HG02642 (cell line): ENCODE results near the gene SEMA3C.
A peak's percentile ranks its signal among the peaks of the same experiment; 100 is the strongest.

ENCODE experiments used
- ATAC-seq: cut with Tn5 transposase; IDR thresholded peaks from one replicate; pipeline ENCODE4 v1.9.1; 2021; ENCODE audit warnings: mild to moderate bottlenecking; ENCODE audit not compliant: unreplicated experiment, poor library complexity

SEMA3C gene

DNA sequence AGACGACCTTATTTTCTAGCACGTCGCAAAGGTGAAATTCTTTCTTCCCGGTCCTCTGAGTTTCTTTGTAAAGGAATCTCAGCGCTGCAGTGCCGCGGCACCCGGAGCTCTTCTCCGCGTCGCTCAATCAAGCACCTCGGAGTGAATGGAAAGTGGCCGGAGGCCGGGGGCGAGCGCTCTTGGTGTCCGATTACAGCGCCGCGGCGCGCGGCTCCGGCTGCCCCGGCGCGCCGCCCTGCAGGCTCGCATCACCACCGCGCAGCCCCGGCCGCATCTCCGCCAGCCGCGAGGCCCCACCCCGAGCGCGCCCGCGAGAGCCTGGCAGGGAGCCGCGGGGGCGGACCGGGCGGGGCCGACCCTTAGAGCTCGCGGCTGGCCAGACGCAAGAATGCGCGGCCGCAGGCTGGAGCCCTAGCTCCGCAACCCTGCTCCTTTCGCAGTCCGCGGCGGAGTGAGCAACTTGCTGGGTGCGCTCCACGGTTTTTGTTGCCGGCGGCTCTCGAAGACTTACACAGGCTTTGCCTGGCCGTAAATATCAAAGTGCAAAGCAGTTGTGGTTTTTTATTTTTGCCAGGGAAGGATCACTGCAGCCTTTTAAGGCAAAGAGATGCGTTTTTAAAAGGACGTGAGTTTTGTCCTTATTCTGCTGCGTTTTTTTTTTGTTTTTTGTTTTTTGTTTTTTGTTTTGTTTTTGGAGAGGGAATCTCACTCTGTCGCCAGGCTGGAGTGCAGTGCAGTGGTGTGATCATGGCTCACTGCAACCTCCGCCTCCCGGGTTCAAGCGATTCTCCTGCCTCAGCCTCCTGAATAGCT is at the start of gene SEMA3C:
TSS of gene SEMA3C (minus strand) at position 143 of the 813 bp plus-strand sequence. CDS start 2,270 bp downstream, outside the sequence.
- ATAC-seq: peak; percentile 74

DNA sequence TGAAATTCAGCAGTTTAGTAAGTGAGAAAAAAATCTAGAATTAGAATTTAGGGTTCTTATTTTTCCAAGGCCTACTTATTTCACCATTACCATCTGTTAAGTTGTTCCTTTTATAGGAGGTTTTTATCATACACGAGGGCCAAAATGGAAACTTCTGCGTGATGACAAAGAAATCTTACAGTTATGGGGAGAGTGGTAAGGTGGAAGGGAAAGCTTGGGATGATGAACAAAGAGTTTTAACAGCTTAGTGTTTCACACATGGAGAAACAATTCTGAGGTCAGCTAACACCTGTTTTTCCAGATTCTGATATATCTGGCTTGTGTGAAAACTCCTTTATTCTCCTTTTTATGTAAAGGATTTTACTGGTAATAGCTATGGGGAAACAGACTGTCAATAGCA is 49.8 kb upstream of the SEMA3C start:
- ATAC-seq: no peak

GRCh38 chr7:80967917-80968297 is 49.1 kb upstream of the SEMA3C start:
- no peak for ATAC-seq

GRCh38 chr7:80967071-80967916 is 48.4 kb upstream of the SEMA3C start:
- no peak for ATAC-seq

DNA sequence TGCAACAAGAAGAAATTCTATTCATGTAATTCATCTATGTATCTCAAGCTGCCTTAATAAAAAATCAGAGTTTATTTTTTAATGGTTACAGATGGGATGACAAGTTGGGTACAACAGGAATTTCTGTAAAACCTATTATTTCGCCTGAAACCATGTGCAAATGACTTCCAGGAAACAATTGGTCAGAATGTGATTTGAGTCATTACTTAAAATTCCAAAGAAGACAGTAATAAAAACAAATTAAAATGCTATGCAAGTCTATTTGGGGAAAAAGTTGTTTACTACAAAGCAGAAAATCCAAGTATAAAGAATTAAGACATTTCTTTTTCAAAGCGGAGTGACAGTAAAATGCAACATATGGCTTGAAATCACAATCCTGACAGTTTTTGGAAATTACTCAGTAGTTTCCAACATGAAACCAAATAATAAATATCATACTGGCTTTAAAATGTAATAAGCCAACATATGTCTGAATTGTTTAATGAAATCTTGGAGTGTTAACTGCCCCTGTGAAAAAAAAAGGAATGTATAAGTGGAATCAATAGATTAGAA is 41.5 kb upstream of the SEMA3C start:
- ATAC-seq: no peak

DNA sequence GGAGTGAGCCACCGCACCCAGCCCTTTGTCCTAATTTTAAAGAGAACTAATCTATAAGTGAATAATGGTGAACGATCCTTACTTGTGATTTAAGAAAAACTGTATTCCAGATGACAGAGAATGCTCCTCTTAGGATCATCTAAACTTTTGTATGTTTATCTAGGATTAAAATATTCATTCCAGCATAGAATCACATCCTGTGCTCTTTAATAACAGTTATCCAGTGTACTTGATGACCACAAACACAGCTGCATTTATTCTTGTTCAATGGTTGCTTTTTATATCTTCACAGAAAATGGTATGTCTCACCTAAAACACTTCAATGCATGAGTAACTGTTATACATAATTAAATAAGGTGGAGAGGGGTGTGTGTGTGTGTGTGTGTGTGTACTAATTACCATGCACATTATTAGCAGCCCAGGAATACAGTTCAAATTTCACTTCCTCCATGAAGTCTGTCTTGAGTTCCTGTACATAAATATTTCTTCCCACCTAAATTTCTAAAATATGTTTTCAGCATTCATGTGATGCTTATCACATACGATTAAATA is 38.5 kb upstream of the SEMA3C start:
- no peak for ATAC-seq

- no peak for ATAC-seq
Measured at GRCh38 chr7:80954191-80954590, 35.3 kb upstream of the SEMA3C start.

DNA sequence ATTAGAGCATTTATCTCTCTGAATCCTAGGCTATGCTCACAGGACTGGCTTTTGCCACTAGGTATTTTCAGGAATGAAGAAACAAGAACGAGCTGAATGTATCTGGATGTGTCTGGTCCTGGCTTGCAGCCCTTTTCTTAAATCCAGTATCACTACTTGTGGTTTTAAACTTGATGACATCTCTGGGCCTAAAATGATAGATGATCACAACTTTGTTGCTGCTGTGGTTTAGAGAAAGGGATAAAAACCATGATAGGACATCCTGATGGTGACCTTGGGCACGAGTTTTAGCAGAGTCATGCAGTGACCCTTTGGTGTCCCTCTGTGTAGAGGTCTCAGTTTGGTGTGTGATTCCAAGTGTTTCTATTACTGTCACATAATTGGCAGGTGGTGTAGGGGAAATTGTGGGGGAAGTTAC is 31.7 kb upstream of the SEMA3C start:
- ATAC-seq: no peak

DNA sequence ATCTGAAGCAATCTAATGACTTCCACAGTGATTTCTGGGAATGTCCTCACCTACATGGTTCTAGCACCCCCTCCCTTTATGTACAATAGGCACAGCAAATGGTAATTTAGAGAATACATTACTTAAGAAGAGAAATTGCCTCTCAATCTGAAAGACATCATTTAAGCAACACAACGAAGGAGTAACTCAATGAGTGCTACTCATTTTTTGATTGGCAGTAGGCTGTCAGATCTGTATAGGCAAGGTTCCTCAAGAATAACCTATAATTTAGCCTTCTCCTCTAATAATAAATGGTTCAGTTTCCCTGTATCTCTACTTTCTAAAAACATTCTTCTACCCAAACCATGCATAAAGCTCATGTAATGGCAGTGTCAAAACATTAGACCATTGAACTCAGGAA is 30.6 kb upstream of the SEMA3C start:
- ATAC-seq: no peak

DNA sequence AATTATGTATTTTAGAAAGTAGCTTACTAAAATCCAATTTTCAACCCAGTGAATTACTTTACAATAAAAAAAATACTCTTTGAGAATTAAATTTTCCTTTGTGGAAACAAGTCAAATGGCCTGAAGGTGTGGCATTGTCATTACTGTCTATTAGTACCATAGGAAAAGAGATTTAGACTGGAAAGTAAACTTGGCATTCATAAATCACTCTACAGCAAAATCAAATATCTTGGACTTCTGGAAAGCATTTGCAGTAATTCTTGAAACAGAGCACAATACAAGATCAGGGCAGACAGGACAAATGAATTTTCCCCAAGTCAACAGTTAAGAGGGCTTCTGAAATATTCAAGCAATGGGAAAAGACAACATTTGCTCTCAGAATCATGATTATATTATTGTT is 28.0 kb upstream of the SEMA3C start:
- ATAC-seq: no peak

GRCh38 chr7:80945976-80946375 is 27.1 kb upstream of the SEMA3C start:
- no peak for ATAC-seq

GRCh38 chr7:80943342-80943741 is 24.5 kb upstream of the SEMA3C start:
- ATAC-seq: no peak

- ATAC-seq: no peak
Measured at GRCh38 chr7:80942261-80943041, 23.6 kb upstream of the SEMA3C start.

DNA sequence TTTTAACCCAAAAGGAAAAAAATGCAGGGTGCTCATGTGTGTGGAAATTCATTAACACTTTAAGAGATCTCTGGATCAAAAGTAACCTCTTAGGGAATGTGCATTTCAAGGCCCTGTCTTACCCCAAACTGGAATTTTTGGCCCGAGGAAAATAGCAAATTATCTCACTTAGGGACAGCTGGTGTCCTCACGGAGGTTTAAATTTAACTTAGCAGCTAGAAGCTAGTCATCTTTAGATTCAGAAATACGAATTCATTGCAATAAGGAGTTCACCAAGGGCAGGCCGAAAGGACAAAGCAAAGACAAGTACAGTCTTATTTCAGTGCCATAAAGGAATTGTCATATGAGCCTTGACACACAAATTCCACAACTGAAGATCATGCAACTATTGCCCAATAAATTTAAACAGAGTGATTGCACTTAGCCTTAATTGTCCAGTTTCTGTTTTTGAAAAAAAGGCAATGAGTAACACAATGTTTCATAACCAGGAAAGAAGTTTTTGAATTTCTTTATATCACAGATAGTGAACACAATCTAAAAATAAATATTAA is 22.4 kb upstream of the SEMA3C start:
- ATAC-seq: no peak

DNA sequence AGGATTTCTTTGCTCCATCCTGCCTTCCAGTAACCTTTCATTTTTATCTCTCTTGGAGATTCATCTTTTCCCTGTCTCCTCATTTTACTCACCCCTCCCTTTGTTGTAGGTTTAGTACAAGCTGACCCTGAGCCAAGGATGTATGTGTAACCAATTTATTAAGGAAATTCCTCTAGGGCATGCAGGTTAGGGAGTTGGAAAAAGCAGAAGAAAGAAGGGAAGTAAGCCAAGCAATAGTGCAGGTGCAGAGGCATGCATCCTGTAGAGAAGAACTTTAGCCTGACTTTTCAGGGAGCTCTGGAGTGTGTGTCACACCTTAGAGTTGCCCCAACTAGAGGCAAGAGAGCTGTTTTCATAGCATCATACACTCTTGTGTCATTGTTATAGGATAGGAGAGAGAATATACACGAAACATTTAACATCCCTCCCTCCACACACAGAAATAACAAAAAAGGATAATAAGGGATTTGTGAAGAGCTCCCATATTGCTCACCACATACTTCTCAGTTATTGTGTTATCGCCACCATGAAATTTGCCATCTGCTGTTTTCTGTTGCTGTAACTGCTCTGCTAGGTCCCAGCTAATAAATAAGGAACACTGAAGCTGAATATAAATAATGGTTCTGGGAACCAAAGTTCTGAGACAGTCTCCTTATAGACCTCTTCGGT is 21.8 kb upstream of the SEMA3C start:
- no peak for ATAC-seq

DNA sequence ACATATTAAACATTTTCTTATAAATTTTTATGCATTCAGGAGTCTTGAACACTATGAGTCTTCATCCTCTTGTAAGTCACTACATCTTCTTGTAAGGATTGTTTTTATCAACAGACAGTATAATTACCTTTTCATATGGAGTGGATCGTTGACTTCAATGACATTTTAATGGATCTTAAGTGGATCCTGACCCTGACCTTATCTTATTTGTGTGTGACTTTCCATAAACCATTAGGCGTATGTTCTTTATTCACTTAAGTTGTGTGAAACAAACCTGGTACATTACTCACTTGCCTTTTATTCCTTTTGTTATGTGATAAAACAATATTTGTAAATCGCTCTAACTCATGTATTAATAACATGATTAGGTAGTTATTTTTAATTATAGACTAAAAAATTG is 18.5 kb upstream of the SEMA3C start:
- ATAC-seq: no peak

DNA sequence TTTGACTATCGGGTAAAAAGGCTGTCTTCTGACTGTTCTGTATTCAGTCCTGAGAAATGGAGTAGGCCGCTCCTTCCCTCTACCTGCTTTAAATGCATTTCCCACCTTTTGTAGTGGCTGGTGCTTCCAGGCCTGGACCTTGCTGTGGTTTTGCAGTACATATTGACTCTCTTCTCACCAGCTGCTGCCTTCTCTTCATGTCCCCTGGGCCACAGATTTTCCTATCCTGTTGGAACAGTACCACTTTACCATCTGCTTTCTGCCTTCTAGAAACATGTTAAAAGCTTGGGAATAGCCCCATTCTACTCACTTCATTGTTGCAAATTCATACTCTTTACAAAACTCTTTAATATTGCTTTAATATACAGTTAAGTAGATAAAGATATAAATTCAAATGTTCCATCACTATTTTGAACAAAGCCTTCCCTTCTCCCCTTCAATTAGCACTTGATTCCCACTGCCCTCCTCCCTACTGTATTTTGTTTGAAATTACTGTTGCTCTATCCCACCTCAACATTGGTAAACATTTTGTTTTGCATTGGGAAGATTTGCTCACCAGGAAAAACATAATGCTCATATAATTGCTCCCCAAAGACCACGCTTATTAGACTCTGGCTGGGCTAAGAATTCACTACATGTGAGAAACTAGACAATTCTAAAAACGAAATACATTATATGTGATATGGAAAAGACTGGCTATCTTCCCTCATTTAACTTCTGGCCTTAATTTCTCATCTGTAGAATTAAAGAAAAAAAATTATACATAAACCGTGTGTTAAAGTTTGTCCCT is 17.3 kb upstream of the SEMA3C start:
- no peak for ATAC-seq

DNA sequence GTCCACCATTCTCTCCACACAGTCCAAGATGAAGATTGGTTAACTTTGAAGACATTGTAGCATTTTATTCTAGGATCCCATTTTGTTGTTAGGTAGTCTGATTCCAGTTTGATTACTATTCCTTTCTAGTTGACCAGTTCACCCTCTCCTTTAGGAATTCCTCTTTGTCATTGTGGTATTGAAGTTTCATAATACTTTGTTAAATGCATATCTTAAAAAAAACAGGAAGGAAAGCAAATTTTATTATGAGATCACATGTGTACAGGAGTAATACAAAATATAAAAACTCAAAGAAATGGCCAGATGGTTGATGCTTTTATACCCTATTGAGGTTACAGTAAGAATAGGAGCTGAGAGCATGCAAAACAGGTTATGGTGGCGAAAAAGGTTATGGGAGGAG is 15.5 kb upstream of the SEMA3C start:
- no peak for ATAC-seq

DNA sequence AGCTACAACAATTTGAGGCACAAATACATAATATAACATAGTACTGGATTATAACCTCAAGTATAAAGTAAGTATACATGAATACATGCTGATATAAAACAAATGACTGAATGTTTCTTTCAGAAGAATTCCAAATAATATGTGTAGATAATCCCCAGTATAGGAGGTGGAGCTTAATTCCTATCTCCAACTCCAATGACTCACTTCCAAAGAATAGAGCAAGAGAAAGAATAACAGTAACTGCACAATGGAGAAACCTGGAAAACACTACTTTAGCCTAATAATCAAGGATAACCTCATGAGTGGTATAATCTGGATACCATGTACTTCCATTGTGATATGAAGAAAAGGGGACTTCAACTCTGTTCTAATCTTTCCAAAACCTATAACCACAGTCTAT is 13.7 kb upstream of the SEMA3C start:
- ATAC-seq: no peak
